NCI-H524 treated with DMSO at 0.1 percent for 48 hours (cell line): ENCODE data around the gene HIPK3.
"Not testable (repeated sequence)": the region's sequence is repeated elsewhere in the genome, so short reads cannot be mapped to it uniquely, and the experiment has no call there.

Source experiments
- DNase-seq: peaks from one replicate; lab custom pipeline; 2025; lab: John Stamatoyannopoulos, UW

Gene HIPK3

GRCh38 chr11:33257160-33257896 is at the start of gene HIPK3:
HIPK3 (plus strand) TSS chr11:33257381.
- DNase-seq: no peak

DNA sequence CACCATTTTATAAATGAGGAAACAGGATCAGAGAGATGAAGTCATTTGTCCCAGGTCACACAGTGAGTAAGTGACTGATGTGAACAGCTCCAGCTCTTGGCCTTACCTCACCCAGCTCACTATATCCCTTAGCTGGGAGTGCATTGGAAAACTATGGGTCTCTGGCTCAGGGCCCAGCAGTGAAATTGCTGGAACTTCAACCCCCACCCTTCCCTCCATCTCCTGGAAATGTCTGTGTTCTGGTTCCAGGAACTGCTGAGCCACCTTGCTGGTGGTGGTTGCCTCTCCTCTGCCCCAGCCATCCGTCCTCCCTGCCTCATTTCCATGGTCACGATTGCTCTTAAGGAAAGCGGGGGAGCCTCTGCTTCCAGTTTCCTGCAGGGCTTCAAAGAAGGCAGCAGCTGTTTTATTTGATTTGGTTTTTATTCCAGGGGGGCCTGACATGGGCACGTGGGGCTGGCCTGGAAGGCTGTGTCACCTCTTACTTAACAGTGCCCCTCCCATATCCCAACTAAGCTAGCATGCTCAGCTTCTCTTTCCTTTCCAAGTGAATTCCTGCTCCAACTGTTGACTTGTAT is 49.7 kb upstream of the HIPK3 start:
- no peak for DNase-seq

DNA sequence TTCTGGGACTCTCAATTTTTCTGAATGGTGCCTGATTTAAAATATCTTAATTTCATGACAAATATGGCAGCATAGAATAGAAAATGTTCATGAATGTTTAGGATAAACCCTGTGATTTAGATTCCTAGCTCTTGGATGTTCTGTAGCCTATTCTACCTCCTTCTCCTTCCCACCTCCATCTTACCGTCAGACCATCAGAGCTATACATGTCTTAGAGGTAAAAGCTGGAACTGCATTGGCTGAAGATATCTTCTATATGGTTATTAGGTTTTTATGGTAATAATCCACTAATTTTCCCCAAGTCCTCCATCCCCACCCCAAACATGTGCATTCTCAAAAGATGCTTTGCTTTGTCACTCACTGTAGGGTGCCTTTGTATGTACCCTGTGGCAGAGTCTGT is 49.0 kb upstream of the HIPK3 start:
- DNase-seq: no peak

- DNase-seq: no peak
These were observed 46.0 kb upstream of the HIPK3 start for GRCh38 chr11:33211153-33211552.

DNA sequence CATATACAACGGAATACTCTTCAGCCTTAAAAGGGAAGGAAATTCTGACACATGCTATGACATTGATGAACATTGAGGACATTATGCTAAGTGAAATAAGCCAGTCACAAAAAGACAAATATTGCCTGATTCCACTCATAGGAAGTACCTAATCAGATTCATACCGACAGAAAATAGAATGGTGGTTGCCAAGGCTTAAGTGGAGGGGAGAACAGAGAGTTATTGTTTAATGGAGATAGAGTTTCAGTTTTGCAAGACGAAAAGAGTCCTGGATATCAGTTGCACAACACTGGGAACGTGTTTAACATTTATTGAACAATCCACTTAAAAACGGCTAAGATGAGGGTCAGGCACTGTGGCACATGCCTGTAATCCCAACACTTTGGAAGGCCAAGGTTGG is 45.6 kb upstream of the HIPK3 start:
- no peak for DNase-seq

DNA sequence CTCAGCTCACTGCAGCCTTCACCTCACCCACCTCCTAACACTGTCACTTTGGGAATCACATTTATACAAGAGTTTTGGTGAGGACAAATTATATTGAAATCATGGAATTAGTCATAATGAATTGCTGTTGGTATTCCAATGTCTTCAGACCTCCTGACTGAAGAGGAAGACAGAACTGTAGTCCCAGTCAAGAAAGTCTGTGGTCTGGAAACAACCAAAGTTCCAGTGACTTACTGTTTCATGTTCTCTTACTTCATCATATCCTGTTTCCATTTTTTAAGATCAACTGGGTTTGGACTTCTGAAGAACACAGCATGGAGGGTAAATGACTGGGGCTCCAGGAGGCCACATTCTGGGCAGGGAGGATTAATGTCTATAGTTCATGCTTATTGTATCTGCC is 43.0 kb upstream of the HIPK3 start:
- DNase-seq: no peak

DNA sequence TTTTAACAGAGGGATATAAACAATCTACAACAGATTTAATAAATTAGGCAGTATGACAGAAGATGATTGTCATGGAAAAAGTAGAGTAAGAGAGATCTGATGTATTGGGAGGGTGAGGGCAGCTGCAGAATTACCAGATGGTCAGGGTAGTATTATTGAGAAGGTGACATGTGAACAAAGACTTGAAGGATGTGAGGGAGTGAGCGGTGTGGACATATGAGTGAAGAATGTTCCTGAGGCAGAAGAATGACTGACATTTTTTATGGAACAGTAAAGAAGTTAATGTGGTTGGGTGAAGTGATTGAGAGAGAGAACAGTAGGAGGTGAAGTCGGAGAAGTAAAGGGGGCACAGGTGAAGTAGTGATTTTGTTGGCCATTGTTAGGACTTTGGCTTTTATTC is 42.4 kb upstream of the HIPK3 start:
- DNase-seq: no peak

DNA sequence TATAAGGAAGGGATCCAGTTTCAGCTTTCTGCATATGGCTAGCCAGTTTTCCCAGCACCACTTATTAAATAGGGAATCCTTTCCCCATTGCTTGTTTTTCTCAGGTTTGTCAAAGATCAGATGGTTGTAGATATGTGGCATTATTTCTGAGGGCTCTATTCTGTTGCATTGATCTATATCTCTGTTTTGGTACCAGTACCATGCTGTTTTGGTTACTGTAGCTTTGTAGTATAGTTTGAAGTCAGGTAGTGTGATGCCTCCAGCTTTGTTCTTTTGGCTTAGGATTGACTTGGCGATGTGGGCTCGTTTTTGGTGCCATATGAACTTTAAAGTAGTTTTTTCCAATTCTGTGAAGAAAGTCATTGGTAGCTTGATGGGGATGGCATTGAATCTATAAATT is 40.5 kb upstream of the HIPK3 start:
- not testable (repeated sequence) for DNase-seq

- no peak for DNase-seq
These were observed 35.0 kb upstream of the HIPK3 start for GRCh38 chr11:33222052-33222750.

GRCh38 chr11:33225371-33225770 is 31.8 kb upstream of the HIPK3 start:
- DNase-seq: no peak

DNA sequence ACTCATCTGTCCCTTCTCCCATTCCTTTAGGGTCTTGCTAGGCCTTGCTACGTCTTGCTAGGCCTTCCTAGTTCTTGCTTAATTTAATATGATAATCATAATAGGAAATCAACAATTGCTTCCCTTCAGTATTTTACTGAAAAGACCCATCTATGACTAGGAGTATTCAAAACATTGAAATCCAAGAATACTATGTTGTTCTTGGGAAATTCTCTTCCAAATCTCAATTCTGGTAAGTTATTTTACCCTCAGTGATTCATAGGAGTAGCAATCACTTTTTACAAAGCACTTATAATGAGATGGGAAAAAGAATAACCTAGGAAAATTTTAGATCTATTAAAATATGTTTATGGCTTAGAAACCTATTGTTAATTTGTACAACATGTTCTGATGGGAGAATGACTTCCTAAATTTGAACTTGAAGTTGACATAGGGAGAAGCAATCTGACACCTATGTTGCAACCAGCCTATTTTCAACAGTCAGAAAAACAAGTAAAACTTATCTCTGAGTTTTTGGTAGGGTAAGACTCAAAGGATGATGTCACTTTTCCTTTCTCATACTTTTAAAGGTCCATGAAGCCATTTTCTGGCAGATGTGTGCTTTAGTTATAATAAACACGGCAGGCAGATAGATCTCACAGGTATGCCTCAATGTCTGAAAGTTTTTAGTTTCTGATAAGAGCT is 29.5 kb upstream of the HIPK3 start:
- no peak for DNase-seq

- no peak for DNase-seq
These were observed 22.6 kb upstream of the HIPK3 start for GRCh38 chr11:33234397-33235190.

- no peak for DNase-seq
These were observed 20.1 kb upstream of the HIPK3 start for GRCh38 chr11:33237039-33237597.

DNA sequence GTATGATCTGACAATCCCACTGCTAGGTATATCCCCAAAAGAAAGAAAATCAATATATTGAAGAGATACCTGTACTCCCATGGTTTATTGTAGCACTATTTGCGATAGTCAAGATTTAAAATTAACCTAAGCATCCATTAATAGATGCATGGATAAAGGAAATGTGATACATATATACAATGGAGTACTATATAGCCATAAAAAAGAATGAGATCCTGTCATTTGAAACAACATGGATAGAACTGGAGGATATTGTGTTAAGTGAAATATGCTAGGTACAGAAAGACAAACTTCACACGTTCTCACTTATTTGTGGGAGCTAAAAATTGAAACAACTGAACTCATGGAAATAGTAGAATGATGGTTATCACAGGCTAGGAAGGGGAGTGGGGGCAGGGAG is 14.6 kb upstream of the HIPK3 start:
- DNase-seq: no peak

GRCh38 chr11:33243654-33244053 is 13.5 kb upstream of the HIPK3 start:
- DNase-seq: not testable (repeated sequence)

DNA sequence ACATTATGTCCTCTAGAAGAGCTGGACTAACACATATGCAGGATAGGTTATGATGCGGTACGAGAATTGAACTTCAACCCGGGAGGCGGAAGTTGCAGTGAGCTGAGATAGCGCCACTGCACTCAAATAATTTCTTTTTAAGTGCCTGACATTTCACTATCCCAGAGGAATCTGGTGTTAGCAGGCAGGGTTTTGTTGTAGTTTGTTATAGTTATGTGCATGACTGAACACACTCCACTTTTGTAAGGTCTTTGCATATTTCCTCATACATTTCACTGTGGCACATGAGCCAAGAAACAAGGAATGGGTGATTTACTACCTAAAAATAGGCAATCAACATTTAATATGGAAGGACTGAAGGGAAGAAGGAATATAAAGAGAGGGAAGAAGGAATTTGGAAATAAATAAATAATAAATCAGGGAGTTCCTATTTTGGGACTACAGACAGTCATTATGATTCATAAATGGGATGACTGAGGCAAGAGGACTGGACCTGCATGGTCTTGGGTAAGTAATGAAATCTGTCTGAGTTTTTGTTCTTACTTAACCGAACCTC is 8.7 kb upstream of the HIPK3 start:
- no peak for DNase-seq

DNA sequence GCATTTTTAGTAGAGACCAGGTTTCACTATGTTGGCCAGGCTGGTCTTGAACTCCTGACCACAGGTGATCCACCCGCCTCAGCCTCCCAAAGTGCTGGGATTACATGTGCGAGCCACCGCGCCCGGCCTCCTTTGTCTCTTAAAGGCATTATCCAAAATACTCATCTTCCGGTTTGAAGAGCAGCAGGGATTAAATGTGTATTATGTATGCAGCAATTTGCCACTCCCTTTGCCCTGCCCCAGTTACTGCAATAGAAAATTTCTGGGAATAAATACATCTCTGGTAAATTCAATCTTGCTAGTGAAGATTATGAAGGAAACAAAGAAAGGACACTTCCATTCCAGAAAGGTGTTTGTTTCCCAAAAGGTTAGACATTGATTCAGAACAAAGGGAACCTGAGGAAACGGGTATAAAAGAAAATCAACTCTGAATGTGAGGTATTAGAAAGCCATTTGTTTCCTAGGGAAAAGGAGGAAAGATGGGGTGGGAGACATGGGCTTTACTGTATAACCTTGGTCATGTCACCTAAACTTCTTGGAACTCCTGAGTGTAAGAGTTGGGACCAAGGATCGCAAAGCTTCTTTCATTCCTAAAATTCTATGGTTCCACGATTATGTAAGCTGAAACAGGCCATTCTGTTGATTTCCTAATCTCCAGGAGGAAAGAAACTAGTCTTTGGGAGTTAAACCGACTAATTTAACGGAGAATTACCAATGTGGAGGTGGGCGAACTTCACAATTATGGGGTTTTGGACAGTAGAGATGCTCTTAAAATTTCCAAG is 959 bp upstream of the HIPK3 start:
- no peak for DNase-seq

DNA sequence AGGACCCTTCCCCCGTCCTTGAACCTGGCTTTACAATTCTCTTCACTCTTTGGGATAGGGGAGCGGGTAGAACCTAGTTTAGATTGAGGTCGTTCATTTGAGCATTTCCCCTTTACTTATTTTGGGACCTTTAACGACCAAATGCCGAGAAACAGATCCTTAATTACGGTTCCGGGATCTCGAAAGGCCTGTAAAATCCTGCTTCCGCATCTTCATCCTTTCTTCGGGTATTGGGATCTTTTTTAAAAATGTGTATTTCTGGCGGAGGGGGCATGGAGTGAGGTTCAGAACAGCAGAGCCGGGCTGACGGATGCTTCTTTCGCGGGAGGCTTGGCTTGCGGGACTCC is 395 bp upstream of the HIPK3 start:
- DNase-seq: no peak

DNA sequence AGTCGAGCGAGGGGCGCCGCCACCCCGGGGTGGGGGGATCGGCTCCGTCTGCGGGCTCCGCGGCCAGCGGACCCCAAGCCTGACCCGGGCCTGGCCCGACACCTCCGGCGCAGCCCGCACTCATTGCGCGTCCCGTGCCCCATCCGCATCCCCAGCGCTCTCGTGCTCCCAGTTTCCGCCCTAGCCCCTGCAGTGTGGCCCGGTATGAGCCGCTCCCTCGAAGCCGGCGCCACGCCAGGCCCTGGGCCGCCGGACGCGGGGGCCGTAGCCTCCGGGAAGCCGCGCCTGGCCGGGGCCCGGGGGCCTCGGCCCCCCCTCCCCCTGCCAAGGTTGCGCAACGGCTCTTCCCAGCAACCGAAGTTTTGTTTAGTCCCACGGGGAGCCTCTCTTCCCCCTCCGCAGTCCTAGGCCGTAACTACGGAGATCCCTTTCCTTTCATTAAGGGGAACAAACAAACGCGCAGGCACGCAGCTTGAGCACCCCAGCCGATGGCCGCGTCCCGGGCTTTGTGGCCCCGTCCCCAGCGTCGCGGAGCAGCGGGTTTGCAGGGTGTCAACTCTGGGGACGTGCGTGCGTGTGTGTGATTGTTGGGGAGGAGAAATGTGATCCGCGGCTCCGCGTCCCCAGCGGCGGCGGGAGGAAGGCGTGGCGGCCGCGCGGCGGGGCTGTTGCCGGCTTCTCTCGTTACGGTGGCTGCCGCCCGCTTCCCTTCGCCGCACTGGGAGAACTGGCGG is 883 bp downstream of the HIPK3 start:
- peak; percentile 27 for DNase-seq

GRCh38 chr11:33258631-33259205 is 1.5 kb downstream of the HIPK3 start:
- no peak for DNase-seq
